GM21529 (cell line): ENCODE data around the gene ALG10.
A peak's percentile ranks its signal among the peaks of the same experiment; 100 is the strongest.
"Not testable (repeated sequence)": the region's sequence is repeated elsewhere in the genome, so short reads cannot be mapped to it uniquely, and the experiment has no call there.

ENCODE experiments used
- ATAC-seq: cut with Tn5 transposase; IDR thresholded peaks from one replicate; pipeline ENCODE4 v1.9.1; 2021; ENCODE audit not compliant: unreplicated experiment

ALG10 gene

GRCh38 chr12:34022079-34022830 lies at the start of gene ALG10:
Gene ALG10, plus strand, starts transcription at chr12:34022496. Its CDS starts 104 bp downstream, at chr12:34022600.
- peak; percentile 99 for ATAC-seq

GRCh38 chr12:33972884-33973283 lies 49.4 kb upstream of the ALG10 start:
- ATAC-seq: not testable (repeated sequence)

- ATAC-seq: no peak
Observed at GRCh38 chr12:33977887-33978286, 44.4 kb upstream of the ALG10 start.

GRCh38 chr12:33988197-33988805 lies 34.0 kb upstream of the ALG10 start:
- no peak for ATAC-seq

GRCh38 chr12:33988913-33989312 lies 33.4 kb upstream of the ALG10 start:
- no peak for ATAC-seq

GRCh38 chr12:33994857-33995808 lies 27.2 kb upstream of the ALG10 start:
- no peak for ATAC-seq

GRCh38 chr12:34008835-34009234 lies 13.5 kb upstream of the ALG10 start:
- not testable (repeated sequence) for ATAC-seq

GRCh38 chr12:34016361-34016760 lies 5.9 kb upstream of the ALG10 start:
- ATAC-seq: no peak

GRCh38 chr12:34021071-34021470 lies 1.2 kb upstream of the ALG10 start:
- ATAC-seq: no peak

- not testable (repeated sequence) for ATAC-seq
Observed at GRCh38 chr12:34027661-34028060, 5.4 kb downstream of the ALG10 start.

- ATAC-seq: no peak
Observed at GRCh38 chr12:34030591-34030990, 8.3 kb downstream of the ALG10 start.

GRCh38 chr12:34033628-34034296 lies 11.5 kb downstream of the ALG10 start:
- ATAC-seq: no peak

- not testable (repeated sequence) for ATAC-seq
Observed at GRCh38 chr12:34038357-34038756, 16.1 kb downstream of the ALG10 start.

GRCh38 chr12:34046570-34046969 lies 24.3 kb downstream of the ALG10 start:
- no peak for ATAC-seq

GRCh38 chr12:34047855-34048254 lies 25.6 kb downstream of the ALG10 start:
- not testable (repeated sequence) for ATAC-seq

GRCh38 chr12:34048714-34049113 lies 26.4 kb downstream of the ALG10 start:
- no peak for ATAC-seq

- ATAC-seq: no peak
Observed at GRCh38 chr12:34051486-34051885, 29.2 kb downstream of the ALG10 start.

- no peak for ATAC-seq
Observed at GRCh38 chr12:34054938-34055337, 32.6 kb downstream of the ALG10 start.
